Activated CD4-positive, alpha-beta T cell treated with anti-CD3 and anti-CD28 coated beads, Interleukin-2, amount 10 ng/mL, durations not matched to agents 7 days and 5 days (primary cell): ENCODE results near the gene DOK6. TPM values are rescaled to one million over a fixed set of nuclear protein-coding genes. Genes with fewer than 3 reads are reported as not detected.

Source experiments
- CTCF ChIA-PET: fragments of 350-600 bp; sonication (Branson Sonifier 250); formaldehyde crosslinking; loops from one replicate; lab custom pipeline; 2021; ENCODE audit warnings: antibody characterized with exemption; lab: Charles Lee
- POLR2A ChIA-PET: fragments of 350-600 bp; sonication (Branson Sonifier 250); formaldehyde crosslinking; loops from one replicate; lab custom pipeline; 2021; ENCODE audit warnings: antibody characterized with exemption; lab: Charles Lee
- DNase-seq: peaks from one replicate; pipeline ENCODE4 v3.0.0-alpha.2; 2020
- H3K27ac Mint-ChIP-seq: one replicate; pipeline ENCODE4 v1.8.0; 2021; ENCODE audit warnings: mild to moderate bottlenecking, moderate library complexity, mixed read lengths
- H3K27me3 Mint-ChIP-seq: one replicate; pipeline ENCODE4 v1.8.0; 2021; ENCODE audit warnings: mixed read lengths
- H3K36me3 Mint-ChIP-seq: one replicate; pipeline ENCODE4 v1.8.0; 2021; ENCODE audit warnings: low read depth, mixed read lengths
- H3K4me1 Mint-ChIP-seq: one replicate; pipeline ENCODE4 v1.8.0; 2021; ENCODE audit warnings: mixed read lengths
- H3K4me3 Mint-ChIP-seq: one replicate; pipeline ENCODE4 v1.8.0; 2021; ENCODE audit warnings: mild to moderate bottlenecking, moderate library complexity, mixed read lengths
- H3K9me3 Mint-ChIP-seq: one replicate; pipeline ENCODE4 v1.8.0; 2021; ENCODE audit warnings: mixed read lengths
- total RNA-seq, 2 experiments: library from RNA; stranded (reverse); gene quantifications; one replicate each; pipeline ENCODE4 v1.2.3, GENCODE V29; 2021

Gene DOK6
- total RNA-seq, 2 experiments from 2014 or later = not detected

DNA sequence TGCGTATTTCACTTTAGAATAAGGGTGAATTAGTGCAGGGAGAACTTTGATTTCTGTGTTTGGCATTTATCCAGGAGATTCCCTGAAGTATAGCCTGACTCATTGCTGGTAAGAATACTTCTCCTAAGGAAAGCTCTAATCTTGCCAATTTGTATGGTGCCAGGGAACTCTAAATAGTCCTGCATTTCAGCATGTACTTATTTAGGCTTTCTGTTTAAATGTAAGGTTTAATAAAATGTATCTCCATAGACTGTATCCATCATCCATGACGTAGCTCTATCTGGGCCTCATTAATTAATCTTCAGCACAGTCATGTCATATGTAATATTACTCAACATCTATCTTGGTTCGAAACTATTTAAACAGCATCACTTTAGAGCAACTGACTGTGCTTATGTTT lies 127.7 kb downstream of the DOK6 start:
- no peaks in the 10 kb centered on the region for H3K36me3 Mint-ChIP-seq
- DNase-seq = no peak
- peaks cover 3% of the 10 kb centered on the region for H3K27me3 Mint-ChIP-seq
- ChIA-PET POLR2A (no interaction called here), CTCF (no interaction called here)
- no peaks in the 10 kb centered on the region for H3K9me3 Mint-ChIP-seq
- H3K4me3 Mint-ChIP-seq = no peak overlapping the region
- no peak overlapping the region for H3K27ac Mint-ChIP-seq
- H3K4me1 Mint-ChIP-seq = no peaks in the 10 kb centered on the region

DNA sequence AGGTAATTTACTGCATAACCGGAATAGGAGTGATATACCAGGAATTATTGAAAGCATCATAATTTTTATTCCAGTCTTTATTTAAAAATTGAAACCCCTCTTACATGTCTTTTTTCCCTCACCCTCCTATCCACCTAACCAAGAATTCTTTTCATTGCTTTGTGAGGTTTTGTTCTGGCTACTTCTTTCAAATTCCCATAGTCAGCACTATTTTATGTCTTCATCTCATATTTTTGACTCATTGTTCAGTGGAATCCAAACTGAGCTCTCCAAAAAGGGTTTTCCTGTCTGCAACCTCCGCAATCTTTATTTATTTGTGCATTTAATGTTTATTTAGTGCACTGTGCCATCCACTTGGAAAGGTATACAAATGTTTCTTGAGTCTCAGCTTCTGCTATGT lies 128.5 kb downstream of the DOK6 start:
- Mint-ChIP-seq H3K4me1 (no peaks in the 10 kb centered on the region), H3K9me3 (no peaks in the 10 kb centered on the region), H3K27ac (no peak overlapping the region), H3K36me3 (no peaks in the 10 kb centered on the region), H3K4me3 (no peak overlapping the region), H3K27me3 (no peaks in the 10 kb centered on the region)
- no peak for DNase-seq
- ChIA-PET POLR2A (no interaction called here), CTCF (no interaction called here)

DNA sequence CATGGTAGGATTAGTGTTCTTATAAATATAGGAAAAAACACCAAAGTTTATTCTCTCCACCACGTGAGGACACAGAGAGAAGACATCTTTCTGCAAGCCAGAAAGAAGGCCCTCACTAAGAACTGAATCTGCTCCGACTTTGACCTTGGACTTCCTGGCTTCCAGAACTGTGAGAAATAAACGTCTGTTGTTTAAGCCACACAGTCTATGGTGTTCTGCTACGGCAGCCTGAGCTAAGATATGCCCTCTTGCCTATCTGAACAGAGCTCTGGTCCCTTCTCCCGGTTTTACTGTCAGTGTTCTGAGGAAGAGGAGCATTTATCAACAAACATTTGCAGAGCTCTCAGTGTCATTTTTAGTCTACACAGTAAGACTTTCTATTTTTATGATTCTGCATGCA lies 131.3 kb downstream of the DOK6 start:
- H3K36me3 Mint-ChIP-seq = no peaks in the 10 kb centered on the region
- no peak for DNase-seq
- no peaks in the 10 kb centered on the region for H3K27me3 Mint-ChIP-seq
- CTCF ChIA-PET = no interaction called here
- no peaks in the 10 kb centered on the region for H3K9me3 Mint-ChIP-seq
- no peak overlapping the region for H3K27ac Mint-ChIP-seq
- no peaks in the 10 kb centered on the region for H3K4me1 Mint-ChIP-seq
- POLR2A ChIA-PET = no interaction called here
- H3K4me3 Mint-ChIP-seq = no peak overlapping the region

DNA sequence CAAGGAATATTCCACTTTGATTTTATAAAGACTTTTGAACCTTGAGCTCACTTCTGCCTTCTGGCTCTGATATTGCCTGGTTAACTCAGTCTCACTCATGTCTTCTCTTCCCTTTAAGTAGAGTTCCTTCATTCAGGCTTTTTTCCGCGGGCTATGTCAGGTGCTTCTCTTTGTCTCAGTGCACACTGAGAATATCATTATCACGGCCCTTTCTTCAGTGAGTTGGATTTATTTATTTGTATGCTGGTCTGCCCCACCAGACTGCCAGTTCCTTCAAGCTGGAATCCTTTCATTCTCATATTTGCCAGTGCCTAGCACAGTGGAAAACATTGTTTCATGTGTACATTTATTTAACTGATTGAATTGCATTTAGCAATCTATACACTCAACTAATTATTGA lies 136.5 kb downstream of the DOK6 start:
- Mint-ChIP-seq H3K9me3 (no peaks in the 10 kb centered on the region), H3K4me1 (no peaks in the 10 kb centered on the region), H3K27me3 (peaks cover 4% of the 10 kb centered on the region), H3K4me3 (no peak overlapping the region), H3K36me3 (no peaks in the 10 kb centered on the region), H3K27ac (no peak overlapping the region)
- POLR2A ChIA-PET = no interaction called here
- CTCF ChIA-PET = no interaction called here
- DNase-seq = no peak

DNA sequence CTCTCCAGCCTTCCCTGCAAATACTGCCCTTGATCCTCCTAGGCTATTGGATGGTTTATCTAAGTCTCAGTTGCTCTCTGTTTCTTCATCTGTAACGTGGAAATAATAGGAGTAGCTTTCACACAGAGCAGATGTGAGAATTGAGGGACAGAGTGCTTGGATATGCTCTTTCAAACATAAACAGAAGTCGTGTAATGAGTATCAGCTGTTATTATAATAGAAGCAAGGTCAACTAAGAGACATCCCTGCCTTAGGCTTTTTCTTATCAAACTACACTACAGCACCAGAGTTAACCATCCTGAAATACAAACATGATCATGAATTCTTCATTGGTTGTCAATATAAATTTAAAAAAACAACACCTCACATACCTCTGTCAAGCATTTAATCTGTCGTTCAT lies 138.2 kb downstream of the DOK6 start:
- DNase-seq = no peak

DNA sequence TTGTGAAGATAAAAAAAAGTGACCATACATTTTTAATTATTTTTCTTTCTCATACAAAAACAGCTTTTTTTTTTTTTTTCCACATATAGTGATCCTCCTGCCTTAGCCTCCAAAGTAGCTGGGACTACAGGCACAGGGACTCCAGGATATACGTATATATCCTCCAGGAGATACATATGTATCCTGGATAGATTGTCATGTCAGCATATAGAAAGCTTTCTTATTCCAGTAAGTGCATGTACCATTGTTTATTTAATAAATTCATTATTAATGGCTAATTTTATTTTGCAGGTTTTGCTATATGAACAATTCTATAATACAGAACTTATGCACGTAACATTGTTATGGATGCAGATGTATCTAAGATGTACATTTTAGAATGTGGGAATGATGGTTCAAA lies 138.7 kb downstream of the DOK6 start:
- H3K4me3 Mint-ChIP-seq = no peak overlapping the region

More for the DNA sequence above, 138.2 kb downstream of the DOK6 start:
- Mint-ChIP-seq H3K27ac (no peak overlapping the region), H3K36me3 (no peaks in the 10 kb centered on the region), H3K9me3 (no peaks in the 10 kb centered on the region), H3K27me3 (peaks cover 7% of the 10 kb centered on the region), H3K4me1 (no peaks in the 10 kb centered on the region), H3K4me3 (no peak overlapping the region)
- CTCF ChIA-PET = no interaction called here
- POLR2A ChIA-PET = no interaction called here

DNA sequence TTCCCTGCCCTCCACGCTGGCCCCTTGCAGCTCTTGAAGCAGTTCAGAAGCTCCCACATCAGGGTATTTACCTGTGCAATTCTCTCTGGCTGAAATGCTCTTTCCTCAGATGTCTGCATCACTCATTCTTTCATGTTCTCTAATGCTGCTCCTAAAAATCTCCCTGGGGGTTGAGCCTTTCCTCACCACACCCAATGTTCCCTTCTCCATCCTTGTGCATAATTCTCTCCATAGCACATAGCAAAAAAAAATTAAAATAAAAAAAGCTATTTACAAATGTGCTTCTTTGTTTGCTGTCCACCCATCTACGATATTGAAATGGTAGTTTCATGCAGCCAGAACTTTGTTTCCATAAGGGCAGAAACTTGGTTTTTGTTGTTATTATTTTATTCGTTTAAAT lies 155.5 kb downstream of the DOK6 start:
- CTCF ChIA-PET = no interaction called here
- no peak for DNase-seq
- POLR2A ChIA-PET = no interaction called here
- Mint-ChIP-seq H3K36me3 (no peaks in the 10 kb centered on the region), H3K4me3 (no peak overlapping the region), H3K4me1 (no peaks in the 10 kb centered on the region), H3K27ac (no peak overlapping the region), H3K27me3 (no peaks in the 10 kb centered on the region), H3K9me3 (no peaks in the 10 kb centered on the region)

More for the DNA sequence above, 138.7 kb downstream of the DOK6 start:
- Mint-ChIP-seq H3K9me3 (no peaks in the 10 kb centered on the region), H3K27ac (no peak overlapping the region), H3K27me3 (peaks cover 7% of the 10 kb centered on the region), H3K4me1 (no peaks in the 10 kb centered on the region), H3K36me3 (no peaks in the 10 kb centered on the region)
- CTCF ChIA-PET = no interaction called here
- POLR2A ChIA-PET = no interaction called here
- no peak for DNase-seq

DNA sequence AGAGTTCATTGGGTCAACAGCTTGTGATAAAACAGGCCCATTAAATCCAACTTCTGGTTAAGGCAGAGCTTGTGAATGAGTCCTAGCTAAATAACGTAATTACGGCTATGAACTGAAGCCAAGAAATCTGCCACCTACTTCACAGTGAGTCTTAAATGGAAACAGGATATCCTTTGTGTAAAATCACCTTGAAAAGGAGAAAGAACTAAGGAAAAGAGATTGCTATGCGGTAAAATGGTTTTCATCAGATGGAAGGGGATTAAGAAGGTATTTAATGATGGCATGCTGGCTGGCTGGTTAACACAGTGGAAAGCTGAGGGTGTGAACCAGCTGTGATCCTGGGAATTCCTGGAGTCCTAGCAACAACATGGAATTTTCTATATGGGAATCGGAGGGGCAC lies 156.6 kb downstream of the DOK6 start:
- Mint-ChIP-seq H3K36me3 (no peaks in the 10 kb centered on the region), H3K27me3 (peaks cover 3% of the 10 kb centered on the region), H3K9me3 (no peaks in the 10 kb centered on the region), H3K4me3 (no peak overlapping the region), H3K27ac (no peak overlapping the region), H3K4me1 (no peaks in the 10 kb centered on the region)
- POLR2A ChIA-PET = no interaction called here
- CTCF ChIA-PET = no interaction called here
- DNase-seq = no peak

DNA sequence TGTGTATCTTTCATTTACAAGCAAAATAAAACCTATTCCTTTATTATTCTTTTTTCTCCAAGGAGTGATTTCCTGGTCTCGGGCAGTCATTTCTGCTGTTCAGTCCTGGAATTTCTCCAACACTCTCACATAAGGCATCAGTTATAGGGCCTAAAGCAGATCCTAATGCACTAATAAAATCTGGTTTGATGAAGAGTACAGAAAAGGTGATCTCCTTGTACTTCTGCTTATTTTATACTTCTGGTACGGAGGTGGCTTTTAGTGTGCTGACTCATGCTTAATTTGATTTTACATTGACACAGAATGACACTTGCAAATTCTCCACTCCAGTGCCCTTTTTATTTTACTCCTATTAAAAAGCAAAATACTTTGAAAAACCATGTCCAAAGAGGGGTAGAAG lies 157.4 kb downstream of the DOK6 start:
- ChIA-PET CTCF (no interaction called here), POLR2A (no interaction called here)
- Mint-ChIP-seq H3K9me3 (peaks cover 2% of the 10 kb centered on the region), H3K27me3 (peaks cover 3% of the 10 kb centered on the region), H3K4me3 (no peak overlapping the region), H3K36me3 (no peaks in the 10 kb centered on the region), H3K4me1 (no peaks in the 10 kb centered on the region), H3K27ac (no peak overlapping the region)
- DNase-seq = no peak

DNA sequence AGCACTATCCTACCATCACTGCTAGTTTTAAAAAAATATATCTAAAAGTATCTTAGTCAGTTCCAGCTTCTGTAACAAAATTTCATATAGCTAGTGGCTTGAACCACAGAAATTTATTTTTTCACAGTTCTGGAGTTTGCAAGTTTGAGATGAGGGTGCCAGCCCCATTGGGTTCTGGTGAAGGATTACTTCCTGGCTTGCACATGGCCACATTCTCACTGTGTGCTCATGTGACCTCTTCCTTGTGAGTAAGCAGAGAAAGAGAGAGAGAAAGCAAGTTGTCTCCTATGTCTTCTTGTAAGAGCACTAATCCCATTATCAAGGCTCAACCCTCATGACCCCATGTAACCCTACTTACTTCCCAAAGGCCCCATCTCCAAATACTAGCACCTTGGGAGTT lies 158.9 kb downstream of the DOK6 start:
- H3K9me3 Mint-ChIP-seq = peaks cover 2% of the 10 kb centered on the region
- POLR2A ChIA-PET = no interaction called here
- CTCF ChIA-PET = no interaction called here
- DNase-seq = no peak
- H3K4me1 Mint-ChIP-seq = no peaks in the 10 kb centered on the region
- no peaks in the 10 kb centered on the region for H3K36me3 Mint-ChIP-seq
- H3K4me3 Mint-ChIP-seq = no peak overlapping the region
- H3K27me3 Mint-ChIP-seq = peaks cover 3% of the 10 kb centered on the region
- H3K27ac Mint-ChIP-seq = no peak overlapping the region

DNA sequence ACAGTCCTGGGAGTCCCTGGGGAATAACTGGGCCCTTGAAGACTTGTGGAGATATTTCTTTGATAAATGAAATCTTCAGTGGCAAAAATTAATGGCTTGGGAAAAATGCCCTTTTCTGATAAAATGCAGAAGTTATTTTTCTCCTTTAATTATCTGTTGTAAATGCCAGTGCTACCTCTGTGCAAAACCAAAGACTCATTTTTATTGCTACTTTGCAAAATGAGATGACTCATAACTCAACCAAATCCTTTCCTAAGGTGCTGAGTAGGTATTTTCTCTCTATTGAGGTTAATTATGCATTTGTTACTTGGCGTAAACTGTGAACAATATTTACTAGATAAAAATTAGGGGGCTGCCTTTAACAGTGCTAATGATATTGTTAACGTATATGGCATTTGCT lies 163.9 kb downstream of the DOK6 start:
- CTCF ChIA-PET = no interaction called here
- no peaks in the 10 kb centered on the region for H3K36me3 Mint-ChIP-seq
- H3K4me3 Mint-ChIP-seq = no peak overlapping the region
- peaks cover 3% of the 10 kb centered on the region for H3K27me3 Mint-ChIP-seq
- peaks cover 9% of the 10 kb centered on the region for H3K9me3 Mint-ChIP-seq
- no peak for DNase-seq
- no peaks in the 10 kb centered on the region for H3K4me1 Mint-ChIP-seq
- no peak overlapping the region for H3K27ac Mint-ChIP-seq
- POLR2A ChIA-PET = interaction anchor here (0.6 kb wide), 1 partner anchor 234 kb away, joined by 3 read pairs; no protein-coding TSS in a partner anchor

DNA sequence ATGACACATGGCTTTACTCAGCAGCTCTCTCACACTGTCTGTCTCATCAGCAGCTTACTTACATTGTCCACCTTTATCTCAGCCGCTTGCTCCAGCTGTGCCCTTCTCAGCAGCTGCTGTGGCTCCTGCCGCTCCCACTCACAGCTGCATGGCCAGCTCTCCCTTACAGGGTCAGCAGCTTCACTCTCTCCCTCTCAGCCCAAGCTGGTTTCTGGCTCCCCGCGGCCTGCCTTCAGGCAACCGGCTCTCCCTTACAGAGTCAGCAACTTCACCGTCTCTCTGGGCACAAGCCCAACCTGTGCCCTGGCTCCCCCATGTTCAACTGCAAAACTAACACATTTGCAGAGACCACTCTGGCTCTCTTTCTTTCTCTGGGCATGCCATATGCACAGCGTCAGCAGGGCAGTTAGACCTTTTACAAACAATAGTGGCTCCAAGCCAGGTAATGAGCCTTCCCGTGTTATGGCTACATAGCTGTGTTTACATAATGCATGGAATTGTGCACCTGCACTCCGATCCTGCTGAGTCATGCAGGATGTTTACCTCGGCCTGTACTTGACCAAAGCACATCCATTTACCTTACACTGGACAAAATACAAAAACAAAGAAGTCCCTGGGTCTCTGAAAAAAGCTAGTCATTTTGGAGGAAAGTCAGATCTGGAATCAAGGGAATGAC lies 167.3 kb downstream of the DOK6 start:
- peaks cover 2% of the 10 kb centered on the region for H3K27me3 Mint-ChIP-seq
- ChIA-PET CTCF (no interaction called here), POLR2A (no interaction called here)
- no peak overlapping the region for H3K4me3 Mint-ChIP-seq
- no peak for DNase-seq
- H3K9me3 Mint-ChIP-seq = peaks cover 7% of the 10 kb centered on the region
- H3K36me3 Mint-ChIP-seq = no peaks in the 10 kb centered on the region
- H3K27ac Mint-ChIP-seq = no peak overlapping the region
- no peaks in the 10 kb centered on the region for H3K4me1 Mint-ChIP-seq

DNA sequence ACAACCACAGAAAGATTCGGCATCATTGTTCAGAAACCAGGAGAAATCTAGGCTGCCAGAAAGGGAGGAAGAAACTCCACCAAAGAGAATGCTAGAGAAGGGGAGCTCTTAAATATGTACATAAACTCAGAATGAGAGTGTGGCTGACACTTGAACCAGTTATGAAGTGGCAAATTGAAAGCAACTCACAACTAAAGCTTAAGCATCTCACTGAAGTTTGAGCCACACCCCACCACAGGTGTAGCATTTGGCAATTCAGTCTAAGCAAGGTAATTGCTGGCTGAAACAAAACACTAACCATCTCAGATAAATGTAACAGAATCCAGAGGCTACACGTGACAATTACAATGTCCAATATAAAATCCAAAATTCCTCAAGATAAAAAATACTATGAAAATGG lies 168.4 kb downstream of the DOK6 start:
- H3K4me1 Mint-ChIP-seq = no peaks in the 10 kb centered on the region
- peaks cover 6% of the 10 kb centered on the region for H3K9me3 Mint-ChIP-seq
- H3K27ac Mint-ChIP-seq = no peak overlapping the region
- POLR2A ChIA-PET = no interaction called here
- no peaks in the 10 kb centered on the region for H3K36me3 Mint-ChIP-seq
- CTCF ChIA-PET = interaction anchor here (0.7 kb wide), 1 partner anchor 127 kb away, joined by 3 read pairs; no protein-coding TSS in a partner anchor
- DNase-seq = no peak
- no peak overlapping the region for H3K4me3 Mint-ChIP-seq
- H3K27me3 Mint-ChIP-seq = peaks cover 2% of the 10 kb centered on the region

DNA sequence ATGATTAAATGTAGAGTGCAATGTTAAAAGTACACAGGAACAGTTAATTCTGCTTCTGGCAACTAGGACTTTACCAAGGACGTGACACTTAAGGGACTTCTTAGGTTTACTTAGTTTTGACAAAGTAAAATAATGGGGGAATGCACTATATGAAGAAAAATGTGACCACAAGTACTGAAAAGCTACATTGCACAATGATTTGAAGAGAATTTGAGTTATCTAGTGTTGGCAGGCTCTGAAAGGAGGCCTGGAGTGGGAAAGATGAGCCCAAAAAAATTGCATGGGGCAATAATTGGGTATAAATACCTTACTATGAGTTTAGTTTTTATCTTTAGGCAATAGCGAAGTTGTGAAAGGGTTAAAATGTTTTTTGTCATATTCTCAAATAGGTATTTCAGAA lies 173.7 kb downstream of the DOK6 start:
- Mint-ChIP-seq H3K4me3 (no peak overlapping the region), H3K27ac (no peak overlapping the region), H3K9me3 (no peaks in the 10 kb centered on the region), H3K36me3 (no peaks in the 10 kb centered on the region), H3K4me1 (no peaks in the 10 kb centered on the region), H3K27me3 (peaks cover 2% of the 10 kb centered on the region)
- POLR2A ChIA-PET = no interaction called here
- DNase-seq = no peak
- CTCF ChIA-PET = no interaction called here
